C4-2B (cell line): ENCODE measurements around the gene OR7C1.

ENCODE experiments used
- ZFX ChIP-seq: fragments of 450-650 bp; IDR thresholded peaks from 2 replicates; pipeline ENCODE4 v1.6.1; 2017
- TF ChIP-seq, protein P1 (sequence below): fragments of 450-650 bp; conservative IDR thresholded peaks from 2 replicates; pipeline ENCODE4 v1.5.1; 2017; ENCODE audit warnings: mild to moderate bottlenecking

DNA sequence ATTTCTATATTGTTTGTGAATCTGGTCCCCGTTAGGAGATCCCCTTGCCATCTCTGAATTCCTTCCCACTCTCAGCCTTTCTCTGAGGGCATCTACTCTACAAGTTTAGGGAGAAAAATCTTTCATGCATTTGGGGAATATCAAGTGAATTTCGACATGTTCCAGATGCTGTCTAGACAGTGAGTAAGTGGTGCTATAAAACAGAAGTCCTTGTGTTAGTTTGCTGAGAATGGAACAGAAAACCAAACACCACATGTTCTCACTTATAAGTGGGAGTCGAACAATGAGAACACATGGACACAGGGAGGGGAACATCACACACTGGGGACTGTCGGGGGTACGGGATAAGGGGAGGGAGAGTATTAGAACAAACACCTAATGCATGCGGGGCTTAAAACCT, 8.6 kb upstream of the OR7C1 start:
- TF ChIP-seq, protein P1, sequence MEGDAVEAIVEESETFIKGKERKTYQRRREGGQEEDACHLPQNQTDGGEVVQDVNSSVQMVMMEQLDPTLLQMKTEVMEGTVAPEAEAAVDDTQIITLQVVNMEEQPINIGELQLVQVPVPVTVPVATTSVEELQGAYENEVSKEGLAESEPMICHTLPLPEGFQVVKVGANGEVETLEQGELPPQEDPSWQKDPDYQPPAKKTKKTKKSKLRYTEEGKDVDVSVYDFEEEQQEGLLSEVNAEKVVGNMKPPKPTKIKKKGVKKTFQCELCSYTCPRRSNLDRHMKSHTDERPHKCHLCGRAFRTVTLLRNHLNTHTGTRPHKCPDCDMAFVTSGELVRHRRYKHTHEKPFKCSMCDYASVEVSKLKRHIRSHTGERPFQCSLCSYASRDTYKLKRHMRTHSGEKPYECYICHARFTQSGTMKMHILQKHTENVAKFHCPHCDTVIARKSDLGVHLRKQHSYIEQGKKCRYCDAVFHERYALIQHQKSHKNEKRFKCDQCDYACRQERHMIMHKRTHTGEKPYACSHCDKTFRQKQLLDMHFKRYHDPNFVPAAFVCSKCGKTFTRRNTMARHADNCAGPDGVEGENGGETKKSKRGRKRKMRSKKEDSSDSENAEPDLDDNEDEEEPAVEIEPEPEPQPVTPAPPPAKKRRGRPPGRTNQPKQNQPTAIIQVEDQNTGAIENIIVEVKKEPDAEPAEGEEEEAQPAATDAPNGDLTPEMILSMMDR: no peak
- TF ChIP-seq ZFX: no peak
